HepG2 (cell line): ENCODE data around the gene MAGEA4. TPM values are rescaled to one million over a fixed set of nuclear protein-coding genes. Genes with fewer than 3 reads are reported as not detected.

Source experiments
- ERF ChIP-seq: IDR thresholded peaks from 2 replicates; pipeline ENCODE4 v1.6.1; 2018; ENCODE audit warnings: missing biosample characterization, missing genetic modification reagents
- HNRNPH1 ChIP-seq: fragments of 200-400 bp; formaldehyde crosslinking; optimal IDR thresholded peaks from 2 replicates; pipeline ENCODE3; 2017; ENCODE audit warnings: mild to moderate bottlenecking, low read depth, low read length
- LCORL ChIP-seq, 2 experiments: fragments of 450-650 bp in 1 of 2; sonication (generic) in 1 of 2; formaldehyde crosslinking in 1 of 2; IDR thresholded peaks; 2 replicates each; pipeline versions ENCODE4 v1.5.0 to v1.6.1; 2017 to 2020; ENCODE audit warnings: antibody characterized with exemption in 1 of 2, missing genetic modification reagents in 1 of 2
- MIER2 ChIP-seq: IDR thresholded peaks from 2 replicates; pipeline ENCODE4 v1.6.1; 2016; ENCODE audit warnings: missing biosample characterization, missing genetic modification reagents
- NCOA2 ChIP-seq: sonication (generic); formaldehyde crosslinking; IDR thresholded peaks from 2 replicates; pipeline ENCODE4 v1.8.0; 2022; ENCODE audit warnings: inconsistent platforms
- PHF21A ChIP-seq: sonication (generic); formaldehyde crosslinking; IDR thresholded peaks from 2 replicates; pipeline ENCODE4 v1.5.0; 2020; ENCODE audit warnings: mild to moderate bottlenecking, missing genetic modification reagents
- SOX6 ChIP-seq, 2 experiments: fragments of 450-650 bp in 1 of 2; sonication (generic) in 1 of 2; formaldehyde crosslinking in 1 of 2; IDR thresholded peaks; 2 replicates each; pipeline versions ENCODE4 v1.4.0 to v1.6.1; 2017 to 2020; ENCODE audit warnings: antibody characterized with exemption in 1 of 2, mild to moderate bottlenecking in 1 of 2, missing genetic modification reagents in 1 of 2
- polyA plus RNA-seq, 8 experiments: library from polyadenylated mRNA; depleted of rRNA in 3 of 8; stranded (reverse) in 7 of 8; unstranded in 1 of 8; fragments of >200 nt; fragmentation: Illumina TruSeq in 4 of 8; extraction: Trizol in 4 of 8; gene quantifications; 2 replicates each; pipeline versions ENCODE4 v1.2.1 to v1.2.3, GENCODE V29; 2011 to 2016; ENCODE audit warnings: low read depth in 4 of 8, missing spikeins in 1 of 8, mixed read lengths in 1 of 8; ENCODE audit not compliant: insufficient read depth in 1 of 8
- total RNA-seq, 5 experiments: library from RNA; depleted of rRNA; stranded (reverse); fragments of >200 nt; fragmentation: Illumina TruSeq; extraction: Trizol; gene quantifications; 2 replicates each; pipeline ENCODE4 v1.2.3, GENCODE V29; 2016; ENCODE audit warnings: low read depth in 1 of 5
- TF ChIP-seq, protein P1 (sequence below): IDR thresholded peaks from 2 replicates; pipeline ENCODE4 v1.4.0; 2020; ENCODE audit warnings: mild to moderate bottlenecking, missing genetic modification reagents
- TF ChIP-seq, protein P2 (sequence below): IDR thresholded peaks from 2 replicates; pipeline ENCODE4 v1.6.1; 2016; ENCODE audit warnings: low read depth
- TF ChIP-seq, protein P3 (sequence below): sonication (generic); formaldehyde crosslinking; IDR thresholded peaks from 2 replicates; pipeline ENCODE4 v1.4.0; 2020; ENCODE audit warnings: mild to moderate bottlenecking, missing genetic modification reagents, borderline replicate concordance
- TF ChIP-seq, protein P4 (sequence below): IDR thresholded peaks from 2 replicates; pipeline ENCODE4 v1.6.1; 2012; ENCODE audit warnings: inconsistent platforms
- TF ChIP-seq, protein P5 (sequence below): IDR thresholded peaks from 2 replicates; pipeline ENCODE4 v1.6.1; 2018; ENCODE audit warnings: missing genetic modification reagents, mild to moderate bottlenecking, missing compliant biosample characterization
- TF ChIP-seq, protein P6 (sequence below): sonication (generic); formaldehyde crosslinking; IDR thresholded peaks from 2 replicates; pipeline ENCODE4 v1.5.1; 2020; ENCODE audit warnings: mild to moderate bottlenecking, moderate library complexity, missing genetic modification reagents

MAGEA4 gene
- total and polyA plus RNA-seq, 2 of the 13 experiments (the other 11 are each of a cell fraction or from before 2014, with no cell fraction given) = not detected

DNA sequence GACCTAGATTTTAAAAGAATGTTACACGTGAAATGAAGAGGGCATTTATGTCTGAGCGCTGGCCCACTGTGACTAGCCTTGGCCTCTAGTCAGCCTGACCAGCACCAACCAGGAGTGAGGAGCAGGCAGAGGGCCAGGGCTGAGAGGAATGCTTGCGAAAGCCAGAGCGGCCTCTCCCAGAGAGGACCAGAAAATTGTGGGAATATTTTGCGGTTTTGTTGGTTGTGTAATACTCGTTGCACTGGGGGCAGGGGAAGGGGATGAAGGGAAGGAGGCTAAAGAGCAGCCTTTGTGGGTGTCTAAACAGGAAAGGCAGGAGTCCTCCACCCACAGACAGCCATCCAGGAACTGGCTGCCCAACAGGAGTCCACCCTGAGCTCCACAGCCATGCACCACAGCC lies 58.0 kb downstream of the MAGEA4 start (continued):
- TF ChIP-seq, protein P1, sequence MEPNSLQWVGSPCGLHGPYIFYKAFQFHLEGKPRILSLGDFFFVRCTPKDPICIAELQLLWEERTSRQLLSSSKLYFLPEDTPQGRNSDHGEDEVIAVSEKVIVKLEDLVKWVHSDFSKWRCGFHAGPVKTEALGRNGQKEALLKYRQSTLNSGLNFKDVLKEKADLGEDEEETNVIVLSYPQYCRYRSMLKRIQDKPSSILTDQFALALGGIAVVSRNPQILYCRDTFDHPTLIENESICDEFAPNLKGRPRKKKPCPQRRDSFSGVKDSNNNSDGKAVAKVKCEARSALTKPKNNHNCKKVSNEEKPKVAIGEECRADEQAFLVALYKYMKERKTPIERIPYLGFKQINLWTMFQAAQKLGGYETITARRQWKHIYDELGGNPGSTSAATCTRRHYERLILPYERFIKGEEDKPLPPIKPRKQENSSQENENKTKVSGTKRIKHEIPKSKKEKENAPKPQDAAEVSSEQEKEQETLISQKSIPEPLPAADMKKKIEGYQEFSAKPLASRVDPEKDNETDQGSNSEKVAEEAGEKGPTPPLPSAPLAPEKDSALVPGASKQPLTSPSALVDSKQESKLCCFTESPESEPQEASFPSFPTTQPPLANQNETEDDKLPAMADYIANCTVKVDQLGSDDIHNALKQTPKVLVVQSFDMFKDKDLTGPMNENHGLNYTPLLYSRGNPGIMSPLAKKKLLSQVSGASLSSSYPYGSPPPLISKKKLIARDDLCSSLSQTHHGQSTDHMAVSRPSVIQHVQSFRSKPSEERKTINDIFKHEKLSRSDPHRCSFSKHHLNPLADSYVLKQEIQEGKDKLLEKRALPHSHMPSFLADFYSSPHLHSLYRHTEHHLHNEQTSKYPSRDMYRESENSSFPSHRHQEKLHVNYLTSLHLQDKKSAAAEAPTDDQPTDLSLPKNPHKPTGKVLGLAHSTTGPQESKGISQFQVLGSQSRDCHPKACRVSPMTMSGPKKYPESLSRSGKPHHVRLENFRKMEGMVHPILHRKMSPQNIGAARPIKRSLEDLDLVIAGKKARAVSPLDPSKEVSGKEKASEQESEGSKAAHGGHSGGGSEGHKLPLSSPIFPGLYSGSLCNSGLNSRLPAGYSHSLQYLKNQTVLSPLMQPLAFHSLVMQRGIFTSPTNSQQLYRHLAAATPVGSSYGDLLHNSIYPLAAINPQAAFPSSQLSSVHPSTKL = peak; percentile 87
- no peak for TF ChIP-seq LCORL (IDR thresholded peaks at IDR 0.05)
- TF ChIP-seq LCORL (CRISPR knock-in tag; IDR thresholded peaks at IDR 0.05) = peak; percentile 76; the same call in 1 of the 2 replicates
- 0 out of 2 replicates have a peak, but pooled peaks have one; percentile 48 for TF ChIP-seq MIER2
- TF ChIP-seq PHF21A (CRISPR knock-in tag) = peak; percentile 84
- TF ChIP-seq, protein P2, sequence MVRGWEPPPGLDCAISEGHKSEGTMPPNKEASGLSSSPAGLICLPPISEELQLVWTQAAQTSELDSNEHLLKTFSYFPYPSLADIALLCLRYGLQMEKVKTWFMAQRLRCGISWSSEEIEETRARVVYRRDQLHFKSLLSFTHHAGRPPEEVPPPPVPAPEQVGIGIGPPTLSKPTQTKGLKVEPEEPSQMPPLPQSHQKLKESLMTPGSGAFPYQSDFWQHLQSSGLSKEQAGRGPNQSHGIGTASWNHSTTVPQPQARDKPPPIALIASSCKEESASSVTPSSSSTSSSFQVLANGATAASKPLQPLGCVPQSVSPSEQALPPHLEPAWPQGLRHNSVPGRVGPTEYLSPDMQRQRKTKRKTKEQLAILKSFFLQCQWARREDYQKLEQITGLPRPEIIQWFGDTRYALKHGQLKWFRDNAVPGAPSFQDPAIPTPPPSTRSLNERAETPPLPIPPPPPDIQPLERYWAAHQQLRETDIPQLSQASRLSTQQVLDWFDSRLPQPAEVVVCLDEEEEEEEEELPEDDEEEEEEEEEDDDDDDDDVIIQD (CRISPR knock-in tag) = 0 out of 2 replicates have a peak, but pooled peaks have one; percentile 29
- TF ChIP-seq NCOA2 (CRISPR knock-in tag) = peak; percentile 78
- TF ChIP-seq SOX6 (IDR thresholded peaks at IDR 0.05) = no peak
- TF ChIP-seq SOX6 (CRISPR knock-in tag; IDR thresholded peaks at IDR 0.05) = peak; percentile 68
- 0 out of 2 replicates have a peak, but pooled peaks have one; percentile 36 for TF ChIP-seq ERF
- TF ChIP-seq HNRNPH1 = no peak
- TF ChIP-seq, protein P3, sequence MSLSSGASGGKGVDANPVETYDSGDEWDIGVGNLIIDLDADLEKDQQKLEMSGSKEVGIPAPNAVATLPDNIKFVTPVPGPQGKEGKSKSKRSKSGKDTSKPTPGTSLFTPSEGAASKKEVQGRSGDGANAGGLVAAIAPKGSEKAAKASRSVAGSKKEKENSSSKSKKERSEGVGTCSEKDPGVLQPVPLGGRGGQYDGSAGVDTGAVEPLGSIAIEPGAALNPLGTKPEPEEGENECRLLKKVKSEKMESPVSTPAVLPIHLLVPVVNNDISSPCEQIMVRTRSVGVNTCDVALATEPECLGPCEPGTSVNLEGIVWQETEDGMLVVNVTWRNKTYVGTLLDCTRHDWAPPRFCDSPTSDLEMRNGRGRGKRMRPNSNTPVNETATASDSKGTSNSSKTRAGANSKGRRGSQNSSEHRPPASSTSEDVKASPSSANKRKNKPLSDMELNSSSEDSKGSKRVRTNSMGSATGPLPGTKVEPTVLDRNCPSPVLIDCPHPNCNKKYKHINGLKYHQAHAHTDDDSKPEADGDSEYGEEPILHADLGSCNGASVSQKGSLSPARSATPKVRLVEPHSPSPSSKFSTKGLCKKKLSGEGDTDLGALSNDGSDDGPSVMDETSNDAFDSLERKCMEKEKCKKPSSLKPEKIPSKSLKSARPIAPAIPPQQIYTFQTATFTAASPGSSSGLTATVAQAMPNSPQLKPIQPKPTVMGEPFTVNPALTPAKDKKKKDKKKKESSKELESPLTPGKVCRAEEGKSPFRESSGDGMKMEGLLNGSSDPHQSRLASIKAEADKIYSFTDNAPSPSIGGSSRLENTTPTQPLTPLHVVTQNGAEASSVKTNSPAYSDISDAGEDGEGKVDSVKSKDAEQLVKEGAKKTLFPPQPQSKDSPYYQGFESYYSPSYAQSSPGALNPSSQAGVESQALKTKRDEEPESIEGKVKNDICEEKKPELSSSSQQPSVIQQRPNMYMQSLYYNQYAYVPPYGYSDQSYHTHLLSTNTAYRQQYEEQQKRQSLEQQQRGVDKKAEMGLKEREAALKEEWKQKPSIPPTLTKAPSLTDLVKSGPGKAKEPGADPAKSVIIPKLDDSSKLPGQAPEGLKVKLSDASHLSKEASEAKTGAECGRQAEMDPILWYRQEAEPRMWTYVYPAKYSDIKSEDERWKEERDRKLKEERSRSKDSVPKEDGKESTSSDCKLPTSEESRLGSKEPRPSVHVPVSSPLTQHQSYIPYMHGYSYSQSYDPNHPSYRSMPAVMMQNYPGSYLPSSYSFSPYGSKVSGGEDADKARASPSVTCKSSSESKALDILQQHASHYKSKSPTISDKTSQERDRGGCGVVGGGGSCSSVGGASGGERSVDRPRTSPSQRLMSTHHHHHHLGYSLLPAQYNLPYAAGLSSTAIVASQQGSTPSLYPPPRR (CRISPR knock-in tag) = peak; percentile 43
- TF ChIP-seq, protein P4, sequence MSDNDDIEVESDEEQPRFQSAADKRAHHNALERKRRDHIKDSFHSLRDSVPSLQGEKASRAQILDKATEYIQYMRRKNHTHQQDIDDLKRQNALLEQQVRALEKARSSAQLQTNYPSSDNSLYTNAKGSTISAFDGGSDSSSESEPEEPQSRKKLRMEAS = peak; percentile 36; the same call in 1 of the 2 replicates
- TF ChIP-seq, protein P5, sequence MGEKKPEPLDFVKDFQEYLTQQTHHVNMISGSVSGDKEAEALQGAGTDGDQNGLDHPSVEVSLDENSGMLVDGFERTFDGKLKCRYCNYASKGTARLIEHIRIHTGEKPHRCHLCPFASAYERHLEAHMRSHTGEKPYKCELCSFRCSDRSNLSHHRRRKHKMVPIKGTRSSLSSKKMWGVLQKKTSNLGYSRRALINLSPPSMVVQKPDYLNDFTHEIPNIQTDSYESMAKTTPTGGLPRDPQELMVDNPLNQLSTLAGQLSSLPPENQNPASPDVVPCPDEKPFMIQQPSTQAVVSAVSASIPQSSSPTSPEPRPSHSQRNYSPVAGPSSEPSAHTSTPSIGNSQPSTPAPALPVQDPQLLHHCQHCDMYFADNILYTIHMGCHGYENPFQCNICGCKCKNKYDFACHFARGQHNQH (CRISPR knock-in tag) = peak; percentile 71
- TF ChIP-seq, protein P6, sequence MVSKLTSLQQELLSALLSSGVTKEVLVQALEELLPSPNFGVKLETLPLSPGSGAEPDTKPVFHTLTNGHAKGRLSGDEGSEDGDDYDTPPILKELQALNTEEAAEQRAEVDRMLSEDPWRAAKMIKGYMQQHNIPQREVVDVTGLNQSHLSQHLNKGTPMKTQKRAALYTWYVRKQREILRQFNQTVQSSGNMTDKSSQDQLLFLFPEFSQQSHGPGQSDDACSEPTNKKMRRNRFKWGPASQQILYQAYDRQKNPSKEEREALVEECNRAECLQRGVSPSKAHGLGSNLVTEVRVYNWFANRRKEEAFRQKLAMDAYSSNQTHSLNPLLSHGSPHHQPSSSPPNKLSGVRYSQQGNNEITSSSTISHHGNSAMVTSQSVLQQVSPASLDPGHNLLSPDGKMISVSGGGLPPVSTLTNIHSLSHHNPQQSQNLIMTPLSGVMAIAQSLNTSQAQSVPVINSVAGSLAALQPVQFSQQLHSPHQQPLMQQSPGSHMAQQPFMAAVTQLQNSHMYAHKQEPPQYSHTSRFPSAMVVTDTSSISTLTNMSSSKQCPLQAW (CRISPR knock-in tag) = 0 out of 2 replicates have a peak, but pooled peaks have one; percentile 29
